Activated CD4-positive, alpha-beta T cell treated with anti-CD3 and anti-CD28 coated beads, Interleukin-2, Interleukin-4, amounts not matched to agents 100 ng/mL and 50 ng/mL, durations not matched to agents 16 hours and 8 hours (primary cell): Measurements from ENCODE around the gene FILIP1L.

Experiments
- DNase-seq: peaks from one replicate; pipeline ENCODE4 v3.0.0-alpha.2; 2020; ENCODE audit warnings: low spot score

FILIP1L gene

GRCh38 chr3:99950921-99951320, 163.4 kb downstream of the FILIP1L start:
- no peak for DNase-seq

DNA sequence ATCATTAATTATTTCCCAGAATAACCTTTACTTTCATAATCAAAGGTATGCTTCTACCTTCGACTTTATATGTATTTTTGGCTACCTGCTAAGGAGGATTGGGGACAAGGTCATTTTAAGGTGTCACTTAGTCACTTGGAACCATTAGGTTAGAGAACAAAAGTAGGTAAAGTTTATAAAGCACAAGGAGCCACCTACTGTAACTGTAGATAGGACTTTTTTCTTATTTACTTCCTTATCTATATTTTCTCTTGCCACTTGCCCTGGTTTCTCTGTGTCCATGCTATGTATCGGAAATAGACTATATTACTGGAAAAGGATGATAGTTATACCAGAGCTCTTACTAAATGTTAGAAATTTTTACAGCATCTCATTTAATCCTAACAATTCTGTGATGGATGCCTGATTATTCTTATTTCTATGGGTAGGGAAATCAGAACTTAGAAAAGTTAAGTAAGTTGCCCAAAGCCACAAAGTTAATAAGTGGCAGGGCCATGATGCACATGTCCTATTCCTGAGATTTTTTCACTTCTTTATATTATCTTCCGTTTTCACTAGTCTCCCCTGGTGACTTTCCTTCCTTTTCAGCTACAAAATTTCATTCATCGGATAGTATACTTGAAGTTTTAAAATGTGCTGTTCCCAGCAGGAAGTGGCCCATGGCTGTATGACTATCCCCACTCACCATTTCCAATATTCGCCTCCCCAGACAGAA, 164.2 kb downstream of the FILIP1L start:
- DNase-seq = no peak

DNA sequence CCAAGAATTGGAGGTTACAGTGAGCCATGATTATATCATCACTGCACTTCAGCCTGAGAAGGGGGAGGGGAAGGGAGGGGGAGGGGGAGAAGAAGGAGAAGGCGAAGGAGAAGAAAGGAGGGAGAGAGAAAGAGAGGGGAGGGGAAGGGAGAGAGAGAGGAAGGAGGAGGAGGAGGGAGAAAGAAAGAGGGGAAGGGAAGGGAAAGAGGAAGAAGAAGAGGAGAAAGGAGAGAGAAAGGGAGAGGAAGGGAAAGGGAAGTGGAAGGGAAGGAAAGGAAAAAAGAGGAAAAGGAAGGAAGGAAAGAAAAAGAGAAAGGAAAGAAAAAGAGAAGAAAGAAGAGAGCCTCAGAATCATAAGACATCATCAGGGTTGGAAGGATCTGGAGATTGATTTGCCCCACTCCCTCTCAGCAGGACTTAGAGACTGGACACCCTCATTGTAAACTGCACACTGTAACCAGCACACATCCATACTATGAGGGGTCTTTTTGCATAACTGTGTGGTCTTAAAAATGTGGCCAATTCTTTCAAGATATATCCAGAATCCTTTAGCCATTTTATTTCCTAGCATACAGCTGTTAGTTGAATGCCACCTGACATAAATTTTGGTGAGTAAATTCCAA, 165.7 kb downstream of the FILIP1L start:
- DNase-seq = no peak

- DNase-seq = no peak
Measured at GRCh38 chr3:99947356-99947755, 166.9 kb downstream of the FILIP1L start.

DNA sequence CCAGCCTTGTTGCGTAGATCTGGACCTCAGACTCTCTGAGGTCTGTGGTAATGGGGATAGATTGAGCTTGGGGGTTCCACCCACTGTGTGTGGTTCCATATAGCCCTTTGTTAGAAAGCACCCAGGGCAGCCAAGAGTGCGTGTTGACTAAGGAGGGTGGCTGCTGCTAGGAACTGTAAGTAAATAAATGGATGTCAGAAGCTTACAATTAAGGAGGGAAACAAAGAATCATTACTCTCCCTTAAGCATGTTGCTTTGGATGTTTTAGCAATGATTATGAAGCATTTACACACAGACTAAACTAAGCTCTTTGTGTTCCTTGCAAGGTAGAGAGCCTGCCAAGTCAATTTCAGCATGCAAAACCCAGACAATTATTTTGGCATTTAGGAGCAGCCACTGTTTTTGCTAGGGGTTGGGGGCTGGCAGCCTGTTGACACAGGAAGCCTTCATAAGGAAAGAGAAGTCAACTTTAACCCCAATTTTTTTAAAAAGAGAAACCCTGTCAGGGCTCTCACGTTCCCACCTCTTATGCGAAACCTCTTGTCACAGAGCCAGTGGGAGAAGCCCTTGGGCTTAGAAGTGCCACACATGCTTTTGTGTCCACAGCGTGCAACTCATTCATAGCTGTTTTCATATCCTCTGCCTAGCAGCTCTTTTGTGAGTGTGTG, 168.8 kb downstream of the FILIP1L start:
- no peak for DNase-seq

DNA sequence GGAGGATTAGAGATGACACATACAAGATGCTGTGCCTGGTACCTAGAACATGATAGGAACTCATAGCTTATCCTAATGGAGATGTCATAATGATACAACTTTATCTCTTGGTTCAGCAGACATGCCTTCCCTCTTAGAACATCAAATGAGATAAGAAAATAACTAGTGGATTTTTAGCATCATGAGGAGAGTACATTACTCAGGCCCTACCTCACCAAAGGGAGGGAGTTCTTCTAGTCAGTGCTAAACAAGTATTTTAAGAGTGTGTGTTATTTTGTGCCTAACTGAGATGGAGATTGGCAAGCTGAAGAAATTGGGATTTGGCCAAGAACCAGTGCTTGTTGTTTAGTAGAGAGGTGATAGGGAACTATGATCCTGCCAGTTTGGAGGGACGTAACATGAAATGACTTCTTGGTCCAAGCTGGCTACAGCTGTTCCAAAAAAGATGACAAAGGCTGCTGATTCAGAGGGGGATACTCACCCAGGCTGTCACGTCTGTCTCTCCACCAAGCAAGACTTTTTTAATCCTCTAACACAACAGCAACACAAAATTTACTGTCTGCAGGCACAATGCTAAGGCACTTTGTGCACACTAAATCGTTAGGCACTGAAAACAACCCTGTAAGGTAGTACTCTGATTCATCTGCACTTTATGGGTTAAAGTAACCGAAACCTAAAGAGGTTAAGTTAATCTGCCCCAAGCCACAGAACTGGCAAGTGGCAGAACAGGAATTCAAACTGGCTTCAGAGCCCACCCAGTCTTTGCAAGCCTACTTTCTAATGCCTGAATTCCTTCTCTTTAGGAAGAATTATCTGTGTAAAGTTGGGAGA, 170.2 kb downstream of the FILIP1L start:
- no peak for DNase-seq

DNA sequence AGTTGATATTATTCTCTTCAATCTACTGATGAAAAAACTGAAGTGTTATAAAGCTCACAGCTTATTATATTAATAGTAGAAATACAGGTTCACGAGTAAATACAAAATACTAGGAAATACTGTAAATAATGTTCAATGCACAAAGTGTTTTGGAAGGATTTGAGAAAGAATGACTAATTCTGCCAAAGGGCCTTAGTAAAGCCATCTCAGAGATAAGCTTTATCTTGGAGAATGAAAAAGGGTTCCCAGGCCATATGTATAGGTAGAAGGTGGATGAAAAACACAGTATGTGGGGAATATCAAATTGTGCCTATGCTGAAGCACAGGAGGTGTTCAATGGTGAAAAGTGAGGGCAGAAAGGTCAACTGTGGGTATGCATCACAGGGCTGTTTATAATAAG, 173.1 kb downstream of the FILIP1L start:
- DNase-seq = no peak

DNA sequence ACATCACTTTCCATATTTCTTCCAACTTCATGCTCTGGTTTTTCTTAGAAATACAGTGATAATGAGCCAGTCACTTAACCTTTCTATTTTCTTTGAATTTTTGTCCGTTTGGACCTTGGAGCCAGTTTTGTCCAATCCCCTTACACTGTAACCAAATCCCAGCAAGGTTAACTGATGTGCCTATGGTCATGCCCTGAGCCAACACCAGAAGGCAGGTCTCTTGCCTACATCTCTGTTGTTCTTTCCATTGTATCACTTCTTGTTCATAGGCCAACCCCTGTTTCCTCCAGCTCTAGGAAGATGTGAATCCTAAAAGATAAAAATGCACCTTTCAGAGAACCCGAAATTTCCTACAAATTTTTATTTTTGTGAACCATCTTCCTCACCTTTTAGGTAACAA, 174.0 kb downstream of the FILIP1L start:
- no peak for DNase-seq

GRCh38 chr3:99939876-99940275, 174.4 kb downstream of the FILIP1L start:
- no peak for DNase-seq

DNA sequence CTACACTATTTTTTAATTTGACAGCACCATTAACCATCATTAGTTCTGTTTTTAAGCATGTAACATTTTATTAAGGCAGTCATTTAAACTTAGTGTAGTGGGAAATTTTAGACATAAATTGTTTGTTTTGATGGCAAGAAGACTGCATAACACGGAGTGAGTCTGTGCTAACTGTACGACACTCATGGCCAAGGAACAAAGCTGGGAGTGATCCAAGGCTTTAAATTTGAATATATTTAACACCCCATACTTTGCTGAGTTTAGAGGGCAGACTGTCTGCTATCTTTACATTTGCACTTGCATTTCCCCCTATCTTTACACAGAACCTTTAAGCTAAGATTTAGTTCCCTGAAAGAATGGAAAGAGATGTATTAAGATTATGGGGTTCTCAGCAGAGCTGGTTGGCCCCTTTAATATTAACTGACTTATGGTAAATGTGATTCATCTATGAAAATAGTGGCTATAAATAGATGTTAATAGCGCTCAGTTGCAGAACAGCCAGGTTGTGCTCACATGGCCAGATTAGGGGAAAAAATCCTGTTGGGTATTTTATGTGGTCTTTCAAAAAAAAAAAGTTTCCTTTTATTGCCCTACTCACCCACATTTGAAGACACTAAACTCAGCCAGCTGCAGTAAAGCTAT, 175.9 kb downstream of the FILIP1L start:
- DNase-seq = no peak

DNA sequence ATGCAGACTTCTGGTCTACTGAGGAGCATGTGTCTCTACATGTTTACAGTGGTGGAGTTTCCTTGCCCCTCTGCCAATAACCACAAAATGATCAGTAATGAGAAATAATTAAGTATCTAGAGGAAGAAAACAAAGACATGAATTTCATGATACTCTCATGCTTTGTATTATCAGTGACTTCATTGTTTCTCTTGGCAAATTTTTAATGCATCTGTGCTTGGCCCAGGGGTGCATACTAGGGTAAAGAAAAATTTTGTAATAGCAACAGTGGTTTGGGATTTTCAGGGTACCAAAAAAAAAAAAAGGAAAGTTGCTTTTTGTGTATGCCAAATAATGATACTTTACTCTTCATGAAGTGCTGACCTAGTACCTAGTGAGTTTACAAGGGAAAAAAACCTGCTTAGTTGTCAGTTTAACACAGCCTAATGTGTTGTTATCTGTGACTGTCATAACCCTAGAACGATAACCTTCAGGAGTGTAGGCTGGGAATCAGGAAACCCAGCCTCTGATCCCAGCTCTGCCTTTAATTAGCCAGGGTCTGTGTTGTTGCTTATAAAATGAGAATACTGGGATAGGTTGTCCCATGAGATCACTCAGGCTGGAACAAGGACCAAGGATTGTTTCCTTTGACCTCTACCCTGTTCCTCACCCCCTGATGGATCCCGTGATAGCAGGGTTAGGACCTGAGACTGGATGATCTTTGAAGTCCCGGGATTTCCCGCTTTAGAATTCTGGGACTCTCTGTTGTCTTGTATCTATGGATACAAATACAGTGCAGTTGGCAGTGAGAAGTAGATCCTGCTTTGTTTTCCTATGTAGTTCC, 179.1 kb downstream of the FILIP1L start:
- DNase-seq = no peak

- no peak for DNase-seq
Measured at GRCh38 chr3:99933971-99934750, 180.1 kb downstream of the FILIP1L start.

- no peak for DNase-seq
Measured at GRCh38 chr3:99931059-99931458, 183.2 kb downstream of the FILIP1L start.

DNA sequence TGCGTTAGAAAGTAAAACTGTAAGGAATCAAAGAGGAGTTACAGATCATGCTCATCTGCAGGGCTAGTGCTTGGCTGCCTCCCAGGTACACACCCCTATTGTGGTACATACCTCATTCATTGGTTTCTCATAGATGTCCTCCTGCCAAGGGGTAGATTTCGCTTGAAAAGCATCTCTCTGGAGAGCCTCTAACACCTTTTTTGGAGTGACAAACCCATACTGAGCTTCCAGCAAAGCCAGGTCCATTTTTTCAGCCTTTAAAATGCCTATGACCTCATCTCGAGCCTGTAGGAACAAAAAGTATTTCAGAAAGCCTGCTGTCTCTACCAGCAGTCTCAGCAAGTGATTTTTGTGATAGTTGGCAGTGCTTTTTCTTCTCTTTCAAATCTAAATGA, 184.6 kb downstream of the FILIP1L start:
- no peak for DNase-seq

GRCh38 chr3:99928771-99929744, 185.2 kb downstream of the FILIP1L start:
- DNase-seq = no peak

GRCh38 chr3:99927671-99928457, 186.4 kb downstream of the FILIP1L start:
- DNase-seq = no peak

DNA sequence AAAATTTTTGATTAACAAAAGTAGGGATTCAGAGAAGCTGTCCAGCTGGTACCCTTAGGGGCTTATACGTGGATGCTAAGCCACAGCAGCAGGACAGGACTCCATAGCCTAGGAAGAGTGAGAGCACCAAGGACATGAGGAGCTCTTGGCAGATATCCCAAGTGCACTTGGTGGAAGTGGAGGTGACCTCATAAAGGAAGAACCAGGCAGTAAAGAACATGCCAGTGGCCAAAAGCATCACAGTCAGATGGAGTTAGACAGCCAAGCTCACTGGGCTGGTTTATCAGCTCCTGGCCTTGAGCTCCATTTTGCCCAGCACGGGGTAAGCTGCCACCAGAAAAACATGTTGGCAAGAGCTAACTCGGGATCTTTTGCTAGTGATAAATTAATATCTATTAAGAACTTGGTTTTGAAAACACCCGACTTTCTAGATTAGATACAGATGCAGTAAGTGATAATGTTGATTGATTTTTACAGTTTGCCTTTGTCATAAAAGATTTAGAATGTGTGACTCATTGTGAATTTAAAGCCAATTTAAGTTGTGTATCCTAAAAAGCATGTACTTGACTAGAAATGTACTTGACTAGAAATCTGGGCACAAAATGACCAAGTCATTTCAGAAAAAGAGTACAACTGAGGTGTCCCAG, 188.6 kb downstream of the FILIP1L start:
- DNase-seq = no peak

GRCh38 chr3:99923873-99924272, 190.4 kb downstream of the FILIP1L start:
- no peak for DNase-seq
